GM19468 (cell line): ENCODE data around the gene LRP4.
"Not testable (repeated sequence)": the region's sequence is repeated elsewhere in the genome, so short reads cannot be mapped to it uniquely, and the experiment has no call there.

Experiments
- ATAC-seq: cut with Tn5 transposase; IDR thresholded peaks from one replicate; pipeline ENCODE4 v1.9.1; 2021; ENCODE audit warnings: mild to moderate bottlenecking, moderate library complexity, moderate number of reproducible peaks; ENCODE audit not compliant: unreplicated experiment; ENCODE audit errors: extremely low read depth

LRP4 gene

DNA sequence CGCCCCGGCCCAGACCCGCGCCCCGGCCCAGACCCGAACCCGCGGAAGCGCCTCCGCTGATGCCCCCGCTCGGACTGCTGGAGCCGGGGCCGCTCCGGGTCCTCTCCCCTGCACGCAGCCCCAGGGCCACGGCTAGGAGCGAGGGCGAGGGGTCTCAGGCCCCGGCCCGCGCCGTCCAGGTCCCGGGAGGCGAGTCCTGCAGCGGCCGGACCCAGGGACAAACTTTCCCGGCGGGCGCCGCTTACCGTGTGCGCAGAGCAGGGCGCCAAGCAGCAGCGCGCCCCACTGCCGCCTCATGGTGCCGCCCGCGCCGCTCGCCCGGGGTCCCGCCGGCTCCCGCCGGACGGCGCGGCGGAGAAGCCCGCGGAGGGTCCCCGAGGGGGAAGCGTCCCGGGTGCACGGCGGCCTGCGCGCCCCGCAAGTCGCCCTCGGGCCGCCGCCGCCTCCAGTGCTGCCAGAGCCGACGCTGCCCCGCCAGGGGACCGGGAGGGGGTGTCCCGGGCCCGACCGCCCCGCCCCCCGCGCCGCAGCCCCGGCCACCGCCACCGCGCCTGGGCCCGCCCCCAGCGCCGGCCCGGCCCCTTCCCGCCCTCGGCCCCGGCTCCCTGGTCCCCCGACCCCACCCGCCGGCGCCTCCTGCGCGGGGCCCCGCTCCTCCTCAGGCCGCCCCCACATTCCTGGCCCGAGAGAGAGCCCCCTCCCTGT, at the start of gene LRP4:
LRP4 (minus strand) TSS at position 468 of the 705 bp plus-strand sequence; CDS start at position 297, 171 bp downstream.
- no peak for ATAC-seq

DNA sequence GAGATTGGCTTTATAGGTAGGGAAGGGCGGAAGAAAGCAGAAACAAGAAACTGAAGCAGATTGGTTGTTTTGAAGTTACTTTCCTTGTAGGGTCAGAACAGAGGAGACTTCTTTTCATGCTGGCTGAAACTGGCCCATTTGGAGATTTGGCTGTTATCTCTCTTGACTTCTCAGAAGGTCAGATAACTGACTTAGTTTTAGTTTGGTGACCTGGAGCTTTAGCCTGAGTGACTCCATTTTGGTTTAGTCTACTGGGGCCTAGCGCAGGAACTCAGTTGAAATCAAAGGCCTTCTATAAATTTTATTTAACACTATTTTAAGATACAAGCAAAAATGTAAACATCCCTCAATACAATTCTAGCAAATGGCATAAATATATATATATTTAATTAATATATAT, 49.6 kb upstream of the LRP4 start:
- ATAC-seq = no peak

GRCh38 chr11:46966773-46967172, 48.4 kb upstream of the LRP4 start:
- no peak for ATAC-seq

GRCh38 chr11:46963844-46964243, 45.5 kb upstream of the LRP4 start:
- no peak for ATAC-seq

- not testable (repeated sequence) for ATAC-seq
Measured at GRCh38 chr11:46961886-46962285, 43.5 kb upstream of the LRP4 start.

DNA sequence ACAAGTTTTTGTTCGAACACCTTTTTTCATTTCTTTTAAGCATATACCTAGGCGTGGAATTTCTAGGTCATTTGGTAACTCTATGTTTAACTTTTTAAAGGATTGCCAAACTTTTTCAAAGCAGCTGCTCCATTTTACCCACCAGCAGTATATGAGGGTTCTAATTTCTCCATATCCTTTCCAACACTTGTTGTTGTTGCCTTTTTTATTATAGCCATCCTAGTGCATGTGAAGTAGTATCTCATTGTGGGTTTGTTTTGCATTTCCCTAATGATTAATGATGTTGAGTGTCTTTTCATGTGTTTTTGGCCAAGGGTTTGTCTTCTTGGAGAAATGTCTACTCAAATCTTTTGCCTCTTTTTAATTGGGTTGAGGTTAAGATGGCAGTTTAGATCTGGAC, 42.7 kb upstream of the LRP4 start:
- ATAC-seq = no peak

DNA sequence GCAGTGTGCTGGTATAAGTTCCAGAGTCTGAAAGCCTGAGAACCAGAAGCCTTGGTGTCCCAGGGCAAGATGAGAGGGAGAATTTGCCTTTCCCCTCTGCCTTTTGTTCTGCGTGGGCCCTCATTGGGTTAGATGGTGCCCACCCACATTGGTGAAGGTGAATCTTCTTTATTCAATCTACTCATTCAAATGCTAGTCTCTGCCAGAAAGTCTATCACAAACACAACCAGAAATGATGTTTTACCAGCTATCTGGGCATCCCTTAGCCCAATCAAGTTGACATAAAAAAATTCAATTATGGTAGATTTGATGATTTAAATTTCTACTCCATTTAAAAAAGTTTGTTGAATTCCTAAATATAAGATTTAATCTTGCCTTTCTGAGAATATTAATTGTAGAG, 40.4 kb upstream of the LRP4 start:
- ATAC-seq = no peak

DNA sequence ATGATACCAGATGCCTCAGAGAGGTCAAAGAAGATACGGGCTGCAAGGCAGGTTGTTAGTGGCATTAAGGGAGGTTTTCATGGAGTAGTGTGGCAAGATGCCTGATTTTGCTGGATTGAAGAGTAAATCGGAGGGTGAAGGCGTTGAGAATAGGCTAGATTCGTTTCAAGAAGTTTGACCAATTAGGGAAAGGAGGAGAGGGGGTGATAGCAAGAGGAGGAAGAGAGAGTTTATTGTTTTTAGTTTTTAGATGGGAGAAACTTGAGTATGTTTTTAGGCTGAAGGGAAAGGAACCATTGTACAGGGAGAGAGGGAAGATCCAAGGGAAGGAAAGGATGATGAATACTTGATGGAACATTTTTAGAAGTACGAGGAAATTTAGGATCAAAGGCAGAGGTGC, 34.7 kb upstream of the LRP4 start:
- no peak for ATAC-seq

GRCh38 chr11:46952553-46952952, 34.2 kb upstream of the LRP4 start:
- ATAC-seq = no peak

DNA sequence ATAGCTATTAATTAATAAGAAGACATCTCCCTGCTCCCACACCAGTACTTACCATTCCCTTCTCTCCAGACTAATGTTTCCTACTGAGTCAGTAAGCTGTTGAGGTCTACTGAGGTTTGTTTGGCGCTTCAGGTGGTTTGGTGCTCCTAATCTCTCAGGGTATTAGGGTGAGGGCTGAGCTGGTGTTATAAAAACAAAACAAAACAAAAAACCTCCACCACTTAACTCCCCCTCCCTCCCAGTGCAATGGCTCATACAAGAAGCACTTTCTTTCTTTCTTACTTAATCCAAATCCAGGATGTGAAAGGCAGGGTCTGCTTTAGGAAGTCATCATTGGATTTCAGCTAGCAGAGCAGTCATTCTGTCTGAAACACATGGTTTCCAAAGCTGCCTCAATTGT, 33.5 kb upstream of the LRP4 start:
- no peak for ATAC-seq

GRCh38 chr11:46949297-46949696, 30.9 kb upstream of the LRP4 start:
- no peak for ATAC-seq

DNA sequence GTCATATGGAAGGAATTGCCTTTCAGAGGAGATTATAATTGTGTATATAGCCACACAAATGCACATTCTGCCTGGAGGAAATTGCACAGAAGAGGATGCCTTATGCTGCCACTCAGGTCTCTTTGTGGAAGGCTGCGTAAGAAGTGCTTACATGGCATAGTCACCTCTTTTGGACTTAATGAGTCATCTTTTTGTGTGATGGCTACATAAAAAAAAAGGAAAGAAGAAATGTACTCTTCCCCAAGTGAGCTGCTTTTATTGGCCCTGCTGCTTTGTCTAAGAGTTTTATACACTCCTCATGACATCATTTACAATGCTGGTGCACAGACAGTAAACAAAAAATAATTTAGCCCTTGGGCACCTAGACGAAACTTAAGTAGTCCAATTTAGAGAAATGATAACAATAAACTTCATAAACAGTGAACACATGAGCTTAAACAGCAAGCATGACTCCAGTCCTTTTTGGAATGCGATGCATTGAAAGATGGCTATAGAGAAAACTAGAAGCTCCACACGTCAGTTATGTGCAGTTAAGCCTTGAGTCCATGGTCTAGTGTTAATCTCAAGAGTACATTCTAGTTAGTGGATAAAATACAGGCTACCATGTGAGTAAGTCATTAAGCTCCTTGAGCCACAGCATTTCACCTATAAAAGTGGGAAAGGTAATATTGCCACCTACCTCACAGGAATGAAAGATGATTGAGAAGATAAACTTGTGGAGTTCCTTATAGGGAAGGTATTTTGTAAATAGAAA, 30.2 kb upstream of the LRP4 start:
- ATAC-seq = no peak

GRCh38 chr11:46947399-46948077, 29.2 kb upstream of the LRP4 start:
- no peak for ATAC-seq

- ATAC-seq = no peak
Measured at GRCh38 chr11:46944356-46945075, 26.2 kb upstream of the LRP4 start.

DNA sequence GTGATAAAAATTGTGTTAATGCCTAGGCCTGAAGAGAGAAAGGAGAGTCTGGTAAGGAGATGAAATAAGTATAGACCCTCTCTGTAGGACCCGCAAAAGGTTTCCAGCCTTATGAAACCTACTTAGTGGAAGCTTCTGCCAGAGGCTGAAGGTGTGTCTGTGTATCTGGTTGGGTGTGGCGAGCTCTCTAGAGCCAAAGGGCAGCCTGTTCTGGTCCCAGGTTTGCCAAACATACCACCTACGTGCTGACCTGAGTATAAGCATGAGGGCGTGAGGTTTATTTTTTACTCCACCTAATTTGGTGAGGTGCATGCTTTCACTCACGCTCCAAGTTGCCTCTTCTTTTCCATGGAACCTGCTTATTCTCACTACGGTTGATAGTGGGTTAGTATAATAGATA, 23.8 kb upstream of the LRP4 start:
- ATAC-seq = no peak

GRCh38 chr11:46936138-46937110, 18.1 kb upstream of the LRP4 start, which contains the start of gene CSTPP1:
CSTPP1 (plus strand) TSS chr11:46936761; CDS start chr11:46936806, 45 bp downstream.
- no peak for ATAC-seq

DNA sequence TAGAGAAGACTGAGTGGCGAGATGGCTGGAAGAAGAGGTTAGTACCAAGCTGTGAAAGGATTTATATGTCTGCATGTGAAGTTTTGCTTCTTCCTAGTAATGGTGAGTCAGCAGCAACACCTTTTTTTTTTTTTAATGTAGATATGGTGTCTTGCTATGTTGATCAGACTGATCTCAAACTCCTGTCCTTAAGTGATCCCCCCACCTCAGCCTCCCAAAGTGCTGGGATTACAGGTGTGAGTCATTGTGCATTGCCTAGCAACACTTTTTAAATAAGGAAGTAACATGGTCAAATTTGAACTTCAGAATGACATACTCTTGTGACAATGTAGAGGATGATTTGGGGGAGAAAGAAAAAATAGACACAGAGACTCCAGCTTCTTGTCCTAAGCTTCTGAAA, 11.7 kb upstream of the LRP4 start:
- no peak for ATAC-seq

DNA sequence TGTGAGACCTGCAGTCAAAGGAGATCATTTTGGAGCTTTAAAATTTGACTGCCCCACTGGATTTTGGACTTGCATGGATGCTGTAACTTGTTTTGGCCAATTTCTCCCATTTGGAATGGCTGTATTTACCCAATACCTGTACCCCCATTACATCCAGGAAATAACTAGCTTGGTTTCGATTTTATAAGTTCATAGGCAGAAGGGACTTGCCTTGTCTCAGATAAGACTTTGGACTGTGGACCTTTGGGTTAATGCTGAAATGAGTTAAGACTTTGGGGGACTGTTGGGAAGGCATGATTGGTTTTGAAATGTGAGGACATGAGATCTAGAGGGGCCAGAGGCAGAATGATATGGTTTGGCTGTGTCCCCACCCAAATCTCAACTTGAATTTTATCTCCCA, 10.4 kb upstream of the LRP4 start:
- not testable (repeated sequence) for ATAC-seq

DNA sequence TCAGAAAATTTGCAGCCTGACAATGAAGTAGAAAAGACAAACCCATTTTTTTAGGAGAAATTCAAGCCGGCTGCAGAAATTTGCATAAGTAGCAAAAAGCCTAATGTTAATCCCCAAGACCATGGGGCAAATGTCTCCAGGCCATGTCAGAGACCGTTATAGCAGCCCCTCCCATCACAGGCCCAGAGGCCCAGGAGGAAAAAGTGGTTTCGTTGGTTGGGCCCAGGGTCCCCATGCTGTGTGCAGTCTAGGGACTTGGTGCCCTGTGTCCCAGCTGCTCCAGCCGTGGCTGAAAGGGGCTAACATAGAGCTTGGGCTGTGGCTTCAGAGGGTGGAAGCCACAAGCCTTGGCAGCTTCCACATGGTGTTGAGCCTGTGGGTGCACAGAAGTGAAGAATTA, 9.6 kb upstream of the LRP4 start:
- not testable (repeated sequence) for ATAC-seq
